ENCODE data around the gene UBE2L3. TPM values are rescaled to one million over a fixed set of nuclear protein-coding genes. Genes with fewer than 3 reads are reported as not detected.

The UBE2L3 gene
- total and polyA plus RNA-seq, 10 of the 15 experiments (the other 5 are each of a cell fraction or from before 2014, with no cell fraction given): 55.7 to 168 (median 113) TPM

GRCh38 chr22:21567456-21568346, at the start of gene UBE2L3 (continued):
- no peak for TF ChIP-seq CEBPB (IDR thresholded peaks at IDR 0.05; ENCODE audit: borderline replicate concordance in 1 of 2, low read depth in 2 of 2, low read length in 2 of 2)
- TF ChIP-seq CHD4 (IDR thresholded peaks at IDR 0.05): peak; percentile 99; the same call in 1 of the 2 replicates
- TF ChIP-seq SRF (IDR thresholded peaks at IDR 0.05; ENCODE audit: low read depth in 2 of 2, low read length in 2 of 2): 0 out of 4 replicates have a peak, but pooled peaks of 1 of the 2 experiments have one; percentile 57
- peak; percentile 98 for TF ChIP-seq TAF1 (IDR thresholded peaks at IDR 0.05; ENCODE audit: borderline replicate concordance, low read depth, low read length)
- TF ChIP-seq EZH2 (IDR thresholded peaks at IDR 0.05; ENCODE audit: borderline replicate concordance, control insufficient read depth, low read depth, low read length): no peak
- TF ChIP-seq, protein P1, sequence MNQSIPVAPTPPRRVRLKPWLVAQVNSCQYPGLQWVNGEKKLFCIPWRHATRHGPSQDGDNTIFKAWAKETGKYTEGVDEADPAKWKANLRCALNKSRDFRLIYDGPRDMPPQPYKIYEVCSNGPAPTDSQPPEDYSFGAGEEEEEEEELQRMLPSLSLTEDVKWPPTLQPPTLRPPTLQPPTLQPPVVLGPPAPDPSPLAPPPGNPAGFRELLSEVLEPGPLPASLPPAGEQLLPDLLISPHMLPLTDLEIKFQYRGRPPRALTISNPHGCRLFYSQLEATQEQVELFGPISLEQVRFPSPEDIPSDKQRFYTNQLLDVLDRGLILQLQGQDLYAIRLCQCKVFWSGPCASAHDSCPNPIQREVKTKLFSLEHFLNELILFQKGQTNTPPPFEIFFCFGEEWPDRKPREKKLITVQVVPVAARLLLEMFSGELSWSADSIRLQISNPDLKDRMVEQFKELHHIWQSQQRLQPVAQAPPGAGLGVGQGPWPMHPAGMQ (IDR thresholded peaks at IDR 0.05; ENCODE audit: borderline replicate concordance): no peak
- TF ChIP-seq IKZF2 (IDR thresholded peaks at IDR 0.05): peak; percentile 44 to 66
- no peak for TF ChIP-seq ESRRA (IDR thresholded peaks at IDR 0.05; ENCODE audit: low read length)
- no peak for TF ChIP-seq STAT1 (conservative IDR thresholded peaks at IDR 0.05)
- peak; percentile 79 for TF ChIP-seq IKZF1 (conservative IDR thresholded peaks at IDR 0.05)
- no peak for TF ChIP-seq SREBF2 (IDR thresholded peaks at IDR 0.05; ENCODE audit: low read length)
- no peak for TF ChIP-seq CBFB (IDR thresholded peaks at IDR 0.05; ENCODE audit: low read depth)
- TF ChIP-seq, protein P2, sequence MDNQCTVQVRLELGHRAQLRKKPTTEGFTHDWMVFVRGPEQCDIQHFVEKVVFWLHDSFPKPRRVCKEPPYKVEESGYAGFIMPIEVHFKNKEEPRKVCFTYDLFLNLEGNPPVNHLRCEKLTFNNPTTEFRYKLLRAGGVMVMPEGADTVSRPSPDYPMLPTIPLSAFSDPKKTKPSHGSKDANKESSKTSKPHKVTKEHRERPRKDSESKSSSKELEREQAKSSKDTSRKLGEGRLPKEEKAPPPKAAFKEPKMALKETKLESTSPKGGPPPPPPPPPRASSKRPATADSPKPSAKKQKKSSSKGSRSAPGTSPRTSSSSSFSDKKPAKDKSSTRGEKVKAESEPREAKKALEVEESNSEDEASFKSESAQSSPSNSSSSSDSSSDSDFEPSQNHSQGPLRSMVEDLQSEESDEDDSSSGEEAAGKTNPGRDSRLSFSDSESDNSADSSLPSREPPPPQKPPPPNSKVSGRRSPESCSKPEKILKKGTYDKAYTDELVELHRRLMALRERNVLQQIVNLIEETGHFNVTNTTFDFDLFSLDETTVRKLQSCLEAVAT (IDR thresholded peaks at IDR 0.05): peak; percentile 78
- TF ChIP-seq ATF3 (IDR thresholded peaks at IDR 0.05; ENCODE audit: borderline replicate concordance, extremely low read depth, low read depth, low read length): no peak
- no peak for TF ChIP-seq HDAC2 (IDR thresholded peaks at IDR 0.05)
- TF ChIP-seq, protein P3, sequence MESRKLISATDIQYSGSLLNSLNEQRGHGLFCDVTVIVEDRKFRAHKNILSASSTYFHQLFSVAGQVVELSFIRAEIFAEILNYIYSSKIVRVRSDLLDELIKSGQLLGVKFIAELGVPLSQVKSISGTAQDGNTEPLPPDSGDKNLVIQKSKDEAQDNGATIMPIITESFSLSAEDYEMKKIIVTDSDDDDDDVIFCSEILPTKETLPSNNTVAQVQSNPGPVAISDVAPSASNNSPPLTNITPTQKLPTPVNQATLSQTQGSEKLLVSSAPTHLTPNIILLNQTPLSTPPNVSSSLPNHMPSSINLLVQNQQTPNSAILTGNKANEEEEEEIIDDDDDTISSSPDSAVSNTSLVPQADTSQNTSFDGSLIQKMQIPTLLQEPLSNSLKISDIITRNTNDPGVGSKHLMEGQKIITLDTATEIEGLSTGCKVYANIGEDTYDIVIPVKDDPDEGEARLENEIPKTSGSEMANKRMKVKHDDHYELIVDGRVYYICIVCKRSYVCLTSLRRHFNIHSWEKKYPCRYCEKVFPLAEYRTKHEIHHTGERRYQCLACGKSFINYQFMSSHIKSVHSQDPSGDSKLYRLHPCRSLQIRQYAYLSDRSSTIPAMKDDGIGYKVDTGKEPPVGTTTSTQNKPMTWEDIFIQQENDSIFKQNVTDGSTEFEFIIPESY (IDR thresholded peaks at IDR 0.05): no peak
- TF ChIP-seq RELB (IDR thresholded peaks at IDR 0.05; ENCODE audit: low read depth): peak; percentile 60; the same call in 1 of the 2 replicates
- TF ChIP-seq RB1 (IDR thresholded peaks at IDR 0.05; ENCODE audit: borderline replicate concordance): no peak; the same call in 1 of the 2 replicates
- TF ChIP-seq STAT3 (IDR thresholded peaks at IDR 0.05; ENCODE audit: low read depth, low read length): no peak
- peak; percentile 81 for TF ChIP-seq POLR2AphosphoS5 (IDR thresholded peaks at IDR 0.05; ENCODE audit: low read length)
- TF ChIP-seq POU2F2 (IDR thresholded peaks at IDR 0.05; ENCODE audit: borderline replicate concordance, low read depth, low read length): peak; percentile 30; the same call in 1 of the 3 replicates
